Dendritic cell treated with granulocyte-macrophage colony-stimulating factor and Interleukin-4, amounts not matched to agents 40 ng/mL and 50 ng/mL, for 4 days (primary cell): Measurements from ENCODE around the gene ABHD14A.

ENCODE experiments used
- H3K27ac Mint-ChIP-seq: one replicate; pipeline ENCODE4 v1.8.0; 2022; ENCODE audit warnings: mild to moderate bottlenecking, mixed read lengths
- H3K27me3 Mint-ChIP-seq: one replicate; pipeline ENCODE4 v1.8.0; 2022; ENCODE audit warnings: mild to moderate bottlenecking, mixed read lengths
- H3K36me3 Mint-ChIP-seq: one replicate; pipeline ENCODE4 v1.8.0; 2022; ENCODE audit warnings: low read depth, mixed read lengths
- H3K4me1 Mint-ChIP-seq: one replicate; pipeline ENCODE4 v1.8.0; 2022; ENCODE audit warnings: low read depth, mixed read lengths
- H3K4me3 Mint-ChIP-seq: one replicate; pipeline ENCODE4 v1.8.0; 2022; ENCODE audit warnings: mild to moderate bottlenecking, moderate library complexity, mixed read lengths
- H3K9me3 Mint-ChIP-seq: one replicate; pipeline ENCODE4 v1.8.0; 2022; ENCODE audit warnings: mixed read lengths
- intact Hi-C: fragments of 100-400 bp; cut with micrococcal nuclease; formaldehyde crosslinking; loops from one replicate; pipeline ENCODE4 v1.15.0; 2022

Gene ABHD14A

GRCh38 chr3:51945031-51945840 is 29.6 kb upstream of the ABHD14A start:
- Mint-ChIP-seq H3K4me1 (peaks cover 35% of the 10 kb centered on the region), H3K9me3 (no peaks in the 10 kb centered on the region), H3K4me3 (no peak overlapping the region), H3K36me3 (peaks cover 13% of the 10 kb centered on the region), H3K27ac (no peak overlapping the region), H3K27me3 (no peaks in the 10 kb centered on the region)
- intact Hi-C loops: no loop called here

GRCh38 chr3:51945926-51946705 is 28.7 kb upstream of the ABHD14A start:
- Mint-ChIP-seq H3K9me3 (no peaks in the 10 kb centered on the region), H3K27ac (no peak overlapping the region), H3K36me3 (peaks cover 5% of the 10 kb centered on the region), H3K4me3 (no peak overlapping the region), H3K4me1 (peaks cover 26% of the 10 kb centered on the region), H3K27me3 (no peaks in the 10 kb centered on the region)
- intact Hi-C loops: no loop called here

GRCh38 chr3:51946796-51947195 is 28.1 kb upstream of the ABHD14A start:
- peaks cover 5% of the 10 kb centered on the region for H3K36me3 Mint-ChIP-seq
- H3K4me3 Mint-ChIP-seq: no peak overlapping the region
- no peaks in the 10 kb centered on the region for H3K9me3 Mint-ChIP-seq
- intact Hi-C loops: no loop called here
- H3K27ac Mint-ChIP-seq: no peak overlapping the region
- H3K27me3 Mint-ChIP-seq: no peaks in the 10 kb centered on the region
- peaks cover 23% of the 10 kb centered on the region for H3K4me1 Mint-ChIP-seq

GRCh38 chr3:51947215-51947900 is 27.5 kb upstream of the ABHD14A start:
- peaks cover 5% of the 10 kb centered on the region for H3K36me3 Mint-ChIP-seq
- H3K4me1 Mint-ChIP-seq: peaks cover 23% of the 10 kb centered on the region
- intact Hi-C loops: no loop called here
- H3K27me3 Mint-ChIP-seq: no peaks in the 10 kb centered on the region
- H3K4me3 Mint-ChIP-seq: no peak overlapping the region
- no peak overlapping the region for H3K27ac Mint-ChIP-seq
- H3K9me3 Mint-ChIP-seq: no peaks in the 10 kb centered on the region

- intact Hi-C loops: no loop called here
- peaks cover 5% of the 10 kb centered on the region for H3K36me3 Mint-ChIP-seq
- no peaks in the 10 kb centered on the region for H3K9me3 Mint-ChIP-seq
- H3K4me1 Mint-ChIP-seq: peaks cover 20% of the 10 kb centered on the region
- no peak overlapping the region for H3K4me3 Mint-ChIP-seq
- H3K27ac Mint-ChIP-seq: no peak overlapping the region
- peaks cover 3% of the 10 kb centered on the region for H3K27me3 Mint-ChIP-seq
Observed at GRCh38 chr3:51948016-51948580, 26.8 kb upstream of the ABHD14A start.

- Mint-ChIP-seq H3K9me3 (no peaks in the 10 kb centered on the region), H3K27me3 (peaks cover 4% of the 10 kb centered on the region)
- intact Hi-C loops: no loop called here
Observed at GRCh38 chr3:51949121-51949520, 25.7 kb upstream of the ABHD14A start.

GRCh38 chr3:51950899-51951298 is 24.0 kb upstream of the ABHD14A start:
- Mint-ChIP-seq H3K4me3 (no peak overlapping the region), H3K27me3 (peaks cover 17% of the 10 kb centered on the region)
- intact Hi-C loops: no loop called here

More at GRCh38 chr3:51949121-51949520, 25.7 kb upstream of the ABHD14A start:
- peaks cover 3% of the 10 kb centered on the region for H3K36me3 Mint-ChIP-seq
- no peak overlapping the region for H3K4me3 Mint-ChIP-seq
- H3K4me1 Mint-ChIP-seq: peaks cover 29% of the 10 kb centered on the region
- no peak overlapping the region for H3K27ac Mint-ChIP-seq

GRCh38 chr3:51953445-51953844 is 21.4 kb upstream of the ABHD14A start:
- Mint-ChIP-seq H3K9me3 (no peaks in the 10 kb centered on the region), H3K27ac (no peak overlapping the region), H3K4me3 (no peak overlapping the region), H3K27me3 (peaks cover 32% of the 10 kb centered on the region), H3K4me1 (peaks cover 49% of the 10 kb centered on the region), H3K36me3 (no peaks in the 10 kb centered on the region)
- intact Hi-C loops: no loop called here

More at GRCh38 chr3:51950899-51951298, 24.0 kb upstream of the ABHD14A start:
- Mint-ChIP-seq H3K4me1 (peaks cover 36% of the 10 kb centered on the region), H3K9me3 (no peaks in the 10 kb centered on the region), H3K36me3 (no peaks in the 10 kb centered on the region), H3K27ac (no peak overlapping the region)

- Mint-ChIP-seq H3K27ac (no peak overlapping the region), H3K36me3 (no peaks in the 10 kb centered on the region), H3K4me3 (no peak overlapping the region), H3K4me1 (peaks cover 49% of the 10 kb centered on the region), H3K27me3 (peaks cover 36% of the 10 kb centered on the region), H3K9me3 (no peaks in the 10 kb centered on the region)
- intact Hi-C loops: loop anchor here (2.0 kb wide), 1 partner anchor 15 kb away; no protein-coding TSS in a partner anchor
Observed at GRCh38 chr3:51954105-51954504, 20.8 kb upstream of the ABHD14A start.

- Mint-ChIP-seq H3K27me3 (peaks cover 42% of the 10 kb centered on the region), H3K4me3 (no peak overlapping the region), H3K36me3 (no peaks in the 10 kb centered on the region), H3K4me1 (peaks cover 49% of the 10 kb centered on the region), H3K27ac (no peak overlapping the region), H3K9me3 (no peaks in the 10 kb centered on the region)
- intact Hi-C loops: loop anchor here (2.0 kb wide), 1 partner anchor 14 kb away; no protein-coding TSS in a partner anchor
Observed at GRCh38 chr3:51954713-51955112, 20.2 kb upstream of the ABHD14A start.

GRCh38 chr3:51955175-51955892 is 19.5 kb upstream of the ABHD14A start, which contains the start of gene GPR62:
Gene GPR62 (plus strand): TSS chr3:51955381. CDS start chr3:51955653, 272 bp downstream.
- Mint-ChIP-seq H3K4me1 (peaks cover 49% of the 10 kb centered on the region), H3K27ac (no peak within 1 kb of the TSS), H3K27me3 (peaks cover 47% of the 10 kb centered on the region), H3K36me3 (no peaks in the 10 kb centered on the region), H3K9me3 (no peaks in the 10 kb centered on the region), H3K4me3 (peak within 1 kb of the TSS; percentile 51)
- intact Hi-C loops: loop anchor here (2.0 kb wide), 1 partner anchor 13 kb away; no protein-coding TSS in a partner anchor

GRCh38 chr3:51955893-51956770 is 18.7 kb upstream of the ABHD14A start:
- peaks cover 49% of the 10 kb centered on the region for H3K4me1 Mint-ChIP-seq
- H3K4me3 Mint-ChIP-seq: peak overlapping the region; percentile 51
- no peaks in the 10 kb centered on the region for H3K9me3 Mint-ChIP-seq
- H3K27ac Mint-ChIP-seq: no peak overlapping the region
- H3K36me3 Mint-ChIP-seq: no peaks in the 10 kb centered on the region
- intact Hi-C loops: loop anchor here (2.0 kb wide), 1 partner anchor 13 kb away; no protein-coding TSS in a partner anchor
- H3K27me3 Mint-ChIP-seq: peaks cover 55% of the 10 kb centered on the region
